H1 (cell line): Measurements from ENCODE around the gene CNTNAP1. TPM values are rescaled to one million over a fixed set of nuclear protein-coding genes. Genes with fewer than 3 reads are reported as not detected.

Source experiments
- CTCF ChIA-PET: fragments of 300-600 bp; sonication (Branson Sonifier 250); formaldehyde crosslinking; loops from one replicate; lab custom pipeline; 2021; ENCODE audit not compliant: partially characterized antibody; lab: Charles Lee
- POLR2A ChIA-PET: fragments of 300-600 bp; sonication (Branson Sonifier 250); formaldehyde crosslinking; loops from one replicate; lab custom pipeline; 2021; ENCODE audit warnings: inconsistent platforms; ENCODE audit not compliant: partially characterized antibody; lab: Charles Lee
- DNase-seq, 2 experiments: peaks; one replicate each; pipeline versions ENCODE4 v3.0.0 to v3.0.0-alpha.2; 2010 to 2022; ENCODE audit warnings: low spot score in 2 of 2, low read depth in 1 of 2, mixed read lengths in 1 of 2
- FAIRE-seq: peaks from 2 replicates; lab custom pipeline; 2011; peaks lifted over from hg19 to GRCh38; lab: Jason Lieb, UNC
- H2AFZ ChIP-seq: 2 replicates; pipeline ENCODE4 v1.8.1; 2012; ENCODE audit warnings: low read length, inconsistent platforms
- H2AK5ac ChIP-seq: 2 replicates; pipeline ENCODE4 v1.6.1; 2013; ENCODE audit warnings: low read depth, low read length
- H2BK120ac ChIP-seq: replicated peaks from 2 replicates; pipeline ENCODE3; 2013; ENCODE audit warnings: low read depth, low read length, inconsistent platforms
- H2BK12ac ChIP-seq: 2 replicates; pipeline ENCODE4 v1.6.1; 2013; ENCODE audit warnings: low read depth, low read length
- H2BK15ac ChIP-seq: 2 replicates; pipeline ENCODE4 v1.6.1; 2013; ENCODE audit warnings: low read length
- H2BK20ac ChIP-seq: 2 replicates; pipeline ENCODE4 v1.6.1; 2013; ENCODE audit warnings: low read length
- H2BK5ac ChIP-seq: 2 replicates; pipeline ENCODE4 v1.6.1; 2013; ENCODE audit warnings: low read depth, low read length
- H3K14ac ChIP-seq: 2 replicates; pipeline ENCODE4 v1.6.1; 2013; ENCODE audit warnings: inconsistent platforms; ENCODE audit not compliant: insufficient read length
- H3K18ac ChIP-seq: 2 replicates; pipeline ENCODE4 v1.6.1; 2013; ENCODE audit warnings: low read length; ENCODE audit errors: extremely low read depth
- H3K23ac ChIP-seq: 2 replicates; pipeline ENCODE4 v1.6.1; 2013; ENCODE audit warnings: inconsistent platforms; ENCODE audit not compliant: insufficient read length
- H3K23me2 ChIP-seq: 2 replicates; pipeline ENCODE4 v1.6.1; 2013; ENCODE audit warnings: low read depth, low read length
- H3K27ac ChIP-seq: 2 replicates; pipeline ENCODE4 v1.6.1; 2011; ENCODE audit warnings: low read depth, low read length, inconsistent platforms
- H3K27me3 ChIP-seq, 4 experiments: replicated peaks in 1 of 4; 1 replicate in 1 of 4; 2 replicates in 3 of 4; pipeline versions ENCODE4 v1.6.1 to v1.8.1; 2011 to 2013; ENCODE audit warnings: low read length in 3 of 4, mild to moderate bottlenecking in 3 of 4, inconsistent platforms in 2 of 4, mixed read lengths in 2 of 4, moderate library complexity in 1 of 4; ENCODE audit not compliant: control insufficient read depth in 3 of 4, insufficient read depth in 3 of 4; ENCODE audit errors: extremely low read depth in 1 of 4
- H3K36me3 ChIP-seq, 4 experiments: 2 replicates each; pipeline versions ENCODE4 v1.6.1 to v1.8.1; 2011 to 2013; ENCODE audit warnings: mild to moderate bottlenecking in 4 of 4, low read length in 3 of 4, moderate library complexity in 2 of 4, control low read depth in 1 of 4, inconsistent platforms in 1 of 4; ENCODE audit not compliant: insufficient read depth in 4 of 4, control insufficient read depth in 2 of 4
- H3K4ac ChIP-seq: replicated peaks from 2 replicates; pipeline ENCODE3; 2013; ENCODE audit warnings: low read length, low read depth, mixed read lengths, inconsistent platforms; ENCODE audit not compliant: insufficient read length
- H3K4me1 ChIP-seq, 4 experiments: replicated peaks in 1 of 4; 1 replicate in 1 of 4; 2 replicates in 3 of 4; pipeline versions ENCODE4 v1.6.1 to v1.8.1; 2011 to 2013; ENCODE audit warnings: low read length in 3 of 4, inconsistent platforms in 2 of 4, mixed read lengths in 1 of 4; ENCODE audit not compliant: insufficient read depth in 4 of 4, control insufficient read depth in 3 of 4
- H3K4me2 ChIP-seq, 2 experiments: 2 replicates each; pipeline versions ENCODE4 v1.6.1 to v1.8.1; 2011 to 2013; ENCODE audit warnings: low read depth in 2 of 2, low read length in 2 of 2, control low read depth in 1 of 2, inconsistent platforms in 1 of 2, mild to moderate bottlenecking in 1 of 2; ENCODE audit not compliant: insufficient read depth in 1 of 2
- H3K4me3 ChIP-seq, 4 experiments: fragments of 200-600, 300-600 bp in 1 of 4; sonication (generic), shearing (Covaris generic), sonication (Bioruptor Twin) in 1 of 4; 2 replicates each; pipeline versions ENCODE4 v1.5.1 to v1.8.1; 2011 to 2016; ENCODE audit warnings: low read length in 4 of 4, low read depth in 3 of 4, control low read depth in 2 of 4, inconsistent platforms in 2 of 4, mild to moderate bottlenecking in 2 of 4, mixed read lengths in 1 of 4, moderate library complexity in 1 of 4; ENCODE audit not compliant: insufficient read depth in 2 of 4; ENCODE audit errors: extremely low read depth in 1 of 4
- H3K56ac ChIP-seq: replicated peaks from 2 replicates; pipeline ENCODE3; 2013; ENCODE audit warnings: low read depth, mild to moderate bottlenecking, mixed read lengths, low read length, inconsistent platforms; ENCODE audit not compliant: insufficient read length
- H3K79me1 ChIP-seq: 2 replicates; pipeline ENCODE4 v1.6.1; 2013; ENCODE audit warnings: low read depth, low read length, control low read depth
- H3K79me2 ChIP-seq, 2 experiments: 2 replicates each; pipeline versions ENCODE4 v1.6.1 to v1.8.1; 2012 to 2013; ENCODE audit warnings: low read length in 2 of 2, mild to moderate bottlenecking in 2 of 2, inconsistent platforms in 1 of 2; ENCODE audit not compliant: insufficient read depth in 2 of 2, control insufficient read depth in 1 of 2
- H3K9ac ChIP-seq, 4 experiments: replicated peaks in 1 of 4; 1 replicate in 1 of 4; 2 replicates in 3 of 4; pipeline versions ENCODE4 v1.6.1 to v1.8.1; 2011 to 2013; ENCODE audit warnings: low read depth in 3 of 4, low read length in 3 of 4, control low read depth in 2 of 4, mild to moderate bottlenecking in 2 of 4, moderate library complexity in 2 of 4, inconsistent platforms in 1 of 4; ENCODE audit errors: extremely low read depth in 1 of 4
- H3K9me3 ChIP-seq, 2 experiments: 2 replicates each; pipeline versions ENCODE4 v1.6.1 to v1.8.1; 2012 to 2013; ENCODE audit warnings: mild to moderate bottlenecking in 2 of 2, moderate library complexity in 2 of 2, control low read depth in 1 of 2, inconsistent platforms in 1 of 2, low read depth in 1 of 2, low read length in 1 of 2, mixed read lengths in 1 of 2; ENCODE audit not compliant: insufficient read depth in 2 of 2
- H4K20me1 ChIP-seq, 2 experiments: replicated peaks in 1 of 2; 2 replicates each; pipeline versions ENCODE3 to v1.8.1; 2011 to 2013; ENCODE audit warnings: inconsistent platforms in 2 of 2, low read length in 2 of 2, mild to moderate bottlenecking in 1 of 2; ENCODE audit not compliant: insufficient read depth in 2 of 2, control insufficient read depth in 1 of 2
- H4K5ac ChIP-seq: 2 replicates; pipeline ENCODE4 v1.6.1; 2013; ENCODE audit warnings: low read length, low read depth, mixed read lengths, inconsistent platforms; ENCODE audit not compliant: insufficient read length
- H4K8ac ChIP-seq: 2 replicates; pipeline ENCODE4 v1.8.0; 2013; ENCODE audit warnings: mild to moderate bottlenecking, moderate library complexity, low read length, inconsistent platforms; ENCODE audit not compliant: insufficient read depth; ENCODE audit errors: extremely low read depth
- H4K91ac ChIP-seq: replicated peaks from 2 replicates; pipeline ENCODE3; 2013; ENCODE audit warnings: low read length, mixed read lengths, inconsistent platforms; ENCODE audit not compliant: insufficient read length
- BCL11A ChIP-seq, 2 experiments: IDR thresholded peaks; one replicate each; pipeline ENCODE4 v1.6.1; 2011; ENCODE audit warnings: low read depth in 2 of 2, low read length in 2 of 2, mild to moderate bottlenecking in 2 of 2
- FOSL1 ChIP-seq: IDR thresholded peaks from 2 replicates; pipeline ENCODE4 v1.6.1; 2011; ENCODE audit warnings: mild to moderate bottlenecking, low read depth, low read length, moderate library complexity; ENCODE audit not compliant: insufficient read depth
- POLR2AphosphoS5 ChIP-seq: IDR thresholded peaks from 2 replicates; pipeline ENCODE4 v1.6.1; 2011; ENCODE audit warnings: low read depth, low read length
- RAD21 ChIP-seq, 2 experiments: IDR thresholded peaks in 1 of 2; conservative IDR thresholded peaks in 1 of 2; 2 replicates each; pipeline ENCODE4 v1.6.1; 2011; ENCODE audit warnings: low read depth in 2 of 2, low read length in 2 of 2, improper control_type of control experiment in 1 of 2, inconsistent platforms in 1 of 2, mild to moderate bottlenecking in 1 of 2, moderate library complexity in 1 of 2
- RXRA ChIP-seq: IDR thresholded peaks from 2 replicates; pipeline ENCODE4 v1.6.1; 2011; ENCODE audit warnings: low read depth, mild to moderate bottlenecking, low read length, moderate library complexity; ENCODE audit not compliant: insufficient read depth
- SAP30 ChIP-seq: fragments of 300-600 bp; sonication (generic); IDR thresholded peaks from 2 replicates; pipeline ENCODE4 v1.7.1; 2012; ENCODE audit warnings: low read length, moderate library complexity, mild to moderate bottlenecking, inconsistent platforms; ENCODE audit not compliant: insufficient read depth, insufficient replicate concordance
- SIRT6 ChIP-seq: IDR thresholded peaks from one replicate; pipeline ENCODE4 v1.7.1; 2012; ENCODE audit warnings: low read length, inconsistent platforms
- TAF1 ChIP-seq: IDR thresholded peaks from 2 replicates; pipeline ENCODE4 v1.6.1; 2011; ENCODE audit warnings: mild to moderate bottlenecking, low read depth, low read length
- TBP ChIP-seq: IDR thresholded peaks from 2 replicates; pipeline ENCODE4 v1.6.1; 2011; ENCODE audit warnings: low read depth, low read length, improper control_type of control experiment
- YY1 ChIP-seq: IDR thresholded peaks from 2 replicates; pipeline ENCODE4 v1.6.1; 2011; ENCODE audit warnings: low read depth, mild to moderate bottlenecking, low read length
- WGBS, 2 experiments: shearing (Covaris generic) in 1 of 2; methylation state at CpG; one replicate each; pipeline versions ENCODE4 v1.1.6 to v1.1.7; 2013 to 2015; ENCODE audit warnings: low lambda C conversion rate in 2 of 2, mixed read lengths in 2 of 2, inconsistent platforms in 1 of 2, low coverage in 1 of 2, missing lambda C conversion rate in 1 of 2; ENCODE audit not compliant: insufficient replicate concordance in 2 of 2, insufficient coverage in 1 of 2, insufficient read length in 1 of 2; ENCODE audit errors: extremely low coverage in 1 of 2, missing lambda C conversion rate in 1 of 2; 5-methylcytosine and 5-hydroxymethylcytosine counted together
- polyA plus RNA-seq, 7 experiments: library from polyadenylated mRNA; depleted of rRNA in 3 of 7; stranded (reverse) in 5 of 7; unstranded in 2 of 7; fragments of >200 nt in 5 of 7; fragments of 200-250 nt in 2 of 7; gene quantifications; 1 replicate in 5 of 7; 2 replicates in 1 of 7; 4 replicates in 1 of 7; pipeline versions ENCODE4 v1.2.1 to v1.2.3, GENCODE V29; 2011 to 2013; ENCODE audit warnings: missing spikeins in 2 of 7, mixed read lengths in 2 of 7
- total RNA-seq: library from RNA; stranded (reverse); fragmentation: NEBNext Ultra II Directional; extraction: Animal tissue kit (Norgen Biotek cat#: 25700); gene quantifications from 2 replicates; pipeline ENCODE4 v1.2.1, GENCODE V29; 2021
- TF ChIP-seq, protein P1 (sequence below): IDR thresholded peaks from 2 replicates; pipeline ENCODE4 v1.6.1; 2011; ENCODE audit warnings: low read length, improper control_type of control experiment

Gene CNTNAP1
- total and polyA plus RNA-seq, 2 of the 8 experiments (the other 6 are each of a cell fraction or from before 2014, with no cell fraction given) = 4.7 to 10.0 TPM

- POLR2A ChIA-PET = interaction anchor here (1.0 kb wide), 1 partner anchor 162 kb away, joined by 3 read pairs; no protein-coding TSS in a partner anchor
These were observed 58.4 kb downstream of the CNTNAP1 start for GRCh38 chr17:42740699-42741098.

More at GRCh38 chr17:42740699-42741098, 58.4 kb downstream of the CNTNAP1 start:
- Histone ChIP-seq H3K4me3 (no peak overlapping the region), H4K20me1 (no peaks in the 10 kb centered on the region), H2BK15ac (no peak overlapping the region), H3K79me2 (peaks cover 0 to 12% of the 10 kb centered on the region in 2 experiments; a peak in 3 of 4 replicates), H2BK120ac (no peak overlapping the region), H3K4me1 (peaks cover 0 to 7% (median 4%) of the 10 kb centered on the region in 4 experiments; a peak in 5 of 7 replicates), H3K4me2 (no peak overlapping the region), H2AFZ (no peak overlapping the region), H4K8ac (no peak overlapping the region), H3K9ac (no peak overlapping the region), H3K14ac (no peak overlapping the region), H2BK5ac (no peak overlapping the region), H3K27ac (no peak overlapping the region), H3K9me3 (peaks cover 0 to 3% of the 10 kb centered on the region in 2 experiments; a peak in 1 of 4 replicates), H2AK5ac (no peak overlapping the region), H3K4ac (no peak overlapping the region), H2BK20ac (no peak overlapping the region), H2BK12ac (no peak overlapping the region), H3K18ac (no peak overlapping the region), H3K36me3 (no peaks in the 10 kb centered on the region), H3K23me2 (peaks cover 2% of the 10 kb centered on the region; the same call in 1 of the 2 replicates), H3K27me3 (peaks cover 6 to 8% (median 7%) of the 10 kb centered on the region in 4 experiments), H3K56ac (no peak overlapping the region), H4K91ac (no peak overlapping the region), H4K5ac (no peak overlapping the region), H3K23ac (no peak overlapping the region), H3K79me1 (no peaks in the 10 kb centered on the region; the same call in 1 of the 2 replicates)
- CTCF ChIA-PET = interaction anchor here (1.5 kb wide), 1 partner anchor 23 kb away, joined by 4 read pairs; no protein-coding TSS in a partner anchor
- DNase-seq = no peak
- TF ChIP-seq, protein P1, sequence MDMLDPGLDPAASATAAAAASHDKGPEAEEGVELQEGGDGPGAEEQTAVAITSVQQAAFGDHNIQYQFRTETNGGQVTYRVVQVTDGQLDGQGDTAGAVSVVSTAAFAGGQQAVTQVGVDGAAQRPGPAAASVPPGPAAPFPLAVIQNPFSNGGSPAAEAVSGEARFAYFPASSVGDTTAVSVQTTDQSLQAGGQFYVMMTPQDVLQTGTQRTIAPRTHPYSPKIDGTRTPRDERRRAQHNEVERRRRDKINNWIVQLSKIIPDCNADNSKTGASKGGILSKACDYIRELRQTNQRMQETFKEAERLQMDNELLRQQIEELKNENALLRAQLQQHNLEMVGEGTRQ = no peak
- TF ChIP-seq SIRT6 (no peak), RAD21 (IDR thresholded peaks at IDR 0.05 in 1 of 2, conservative IDR thresholded peaks at IDR 0.05 in 1 of 2; ENCODE audit: low read depth in 2 of 2, low read length in 2 of 2) (no peak), TAF1 (no peak), SAP30 (no peak), BCL11A (IDR thresholded peaks at IDR 0.05; ENCODE audit: low read depth in 2 of 2, low read length in 2 of 2) (no peak), FOSL1 (no peak), TBP (no peak), RXRA (no peak), POLR2AphosphoS5 (no peak), YY1 (no peak)
- FAIRE-seq = no peak
- WGBS, 2 experiments = 86% methylated on average over 1 of the region's 1 CpG; no CpG with 5 or more reads in 1 of the 2 experiments
